Caco-2 (cell line): Measurements from ENCODE around the gene GTF2E1. TPM values are rescaled to one million over a fixed set of nuclear protein-coding genes. Genes with fewer than 3 reads are reported as not detected.

ENCODE experiments used
- BruUV-seq: library from RNA; stranded (reverse); fragments of 400-500 nt; replicated peaks from 2 replicates; lab custom pipeline; 2021; lab: Mats Ljungman, UMichigan
- CTCF ChIA-PET: fragments of 300-600 bp; sonication (Branson Sonifier 250); formaldehyde crosslinking; loops from one replicate; lab custom pipeline; 2022; ENCODE audit warnings: antibody characterized with exemption; lab: Charles Lee
- POLR2A ChIA-PET: fragments of 300-600 bp; sonication (Branson Sonifier 250); formaldehyde crosslinking; loops from one replicate; lab custom pipeline; 2022; ENCODE audit warnings: antibody characterized with exemption; lab: Charles Lee
- DNase-seq, 2 experiments: peaks; one replicate each; pipeline versions ENCODE4 v3.0.0 to v3.0.0-alpha.2; 2020 to 2022
- H3K27me3 ChIP-seq: replicated peaks from 2 replicates; pipeline ENCODE4 v1.6.0; 2011; ENCODE audit warnings: low read length; ENCODE audit not compliant: control insufficient read depth, insufficient read depth
- H3K36me3 ChIP-seq: 2 replicates; pipeline ENCODE4 v1.5.1; 2011; ENCODE audit warnings: low read length; ENCODE audit not compliant: control insufficient read depth, insufficient read depth
- H3K4me1 ChIP-seq: fragments of 250-450 bp; sonication (Bioruptor Pico); 2 replicates; pipeline ENCODE4 v1.5.1; 2020; ENCODE audit warnings: mild to moderate bottlenecking
- H3K4me3 ChIP-seq: 2 replicates; pipeline ENCODE4 v1.5.1; 2011; ENCODE audit warnings: low read depth, mild to moderate bottlenecking, control low read depth, low read length
- H3K9me3 ChIP-seq: fragments of 250-450 bp; sonication (Bioruptor Pico); 2 replicates; pipeline ENCODE4 v1.5.1; 2020; ENCODE audit warnings: mild to moderate bottlenecking, moderate library complexity
- H3K27ac Mint-ChIP-seq: one replicate; pipeline ENCODE4 v1.8.0; 2022; ENCODE audit warnings: mixed read lengths; ENCODE audit not compliant: unreplicated experiment
- H3K27me3 Mint-ChIP-seq: one replicate; pipeline ENCODE4 v1.8.0; 2022; ENCODE audit warnings: mixed read lengths; ENCODE audit not compliant: insufficient read depth, unreplicated experiment
- H3K36me3 Mint-ChIP-seq: one replicate; pipeline ENCODE4 v1.8.0; 2022; ENCODE audit warnings: mild to moderate bottlenecking, mixed read lengths; ENCODE audit not compliant: insufficient read depth, unreplicated experiment
- H3K4me1 Mint-ChIP-seq: one replicate; pipeline ENCODE4 v1.8.0; 2022; ENCODE audit warnings: low read depth, mixed read lengths; ENCODE audit not compliant: unreplicated experiment
- H3K4me3 Mint-ChIP-seq: one replicate; pipeline ENCODE4 v1.8.0; 2022; ENCODE audit warnings: mild to moderate bottlenecking, moderate library complexity, mixed read lengths; ENCODE audit not compliant: unreplicated experiment
- H3K9me3 Mint-ChIP-seq: one replicate; pipeline ENCODE4 v1.8.0; 2022; ENCODE audit warnings: mixed read lengths; ENCODE audit not compliant: unreplicated experiment
- intact Hi-C: fragments of 100-400 bp; cut with micrococcal nuclease; formaldehyde crosslinking; loops from one replicate; pipeline ENCODE4 v1.10.0; 2022; ENCODE audit not compliant: unreplicated experiment
- total RNA-seq: library from RNA; stranded (reverse); gene quantifications from 2 replicates; pipeline ENCODE4 v1.2.3, GENCODE V29; 2022
- TF ChIP-seq, protein P1 (sequence below), 2 experiments: fragments of 200-600 bp in 1 of 2; IDR thresholded peaks; 1 replicate in 1 of 2; 2 replicates in 1 of 2; pipeline versions ENCODE4 v1.5.1 to v1.8.0; 2011 to 2022; ENCODE audit warnings: antibody characterized with exemption in 1 of 2, control low read depth in 1 of 2, inconsistent platforms in 1 of 2, low read depth in 1 of 2, low read length in 1 of 2, mild to moderate bottlenecking in 1 of 2, moderate library complexity in 1 of 2; ENCODE audit not compliant: insufficient read depth in 1 of 2, severe bottlenecking in 1 of 2, unreplicated experiment in 1 of 2

GTF2E1 gene
- total RNA-seq, 1 experiment from 2014 or later: 30.6 TPM

DNA sequence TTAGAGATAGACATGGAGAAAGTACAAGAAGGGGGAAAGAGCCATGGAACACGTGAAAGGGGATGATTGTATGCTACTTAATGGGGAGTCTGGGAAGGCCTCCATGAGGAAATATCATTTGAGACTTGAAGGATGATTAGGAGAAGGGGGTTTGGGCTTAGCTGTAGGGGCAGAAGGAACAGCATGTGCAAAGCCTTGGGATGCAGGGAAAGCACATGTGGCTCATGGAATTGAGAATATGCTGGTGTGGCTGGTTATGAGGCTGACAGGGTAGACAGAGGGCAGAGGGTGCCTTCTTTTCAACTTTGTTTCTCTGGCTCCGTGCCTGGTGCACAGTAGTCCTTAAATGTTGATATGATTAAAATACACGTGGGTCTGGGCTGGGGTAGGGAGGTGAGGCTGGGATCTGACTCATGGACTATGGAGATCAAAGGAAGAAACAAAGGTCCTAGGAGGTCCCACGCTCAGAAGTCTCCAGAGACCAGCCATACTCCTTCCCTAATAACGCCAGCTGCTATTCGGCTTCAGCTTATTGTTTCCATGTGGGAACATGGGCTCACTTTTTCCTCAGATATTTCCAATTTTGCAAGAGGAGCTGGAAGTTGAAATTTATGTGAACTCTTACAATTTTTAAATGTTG is 1.1 kb downstream of the GTF2E1 start:
- no peaks in the 10 kb centered on the region for H3K27me3 ChIP-seq
- TF ChIP-seq, protein P1, sequence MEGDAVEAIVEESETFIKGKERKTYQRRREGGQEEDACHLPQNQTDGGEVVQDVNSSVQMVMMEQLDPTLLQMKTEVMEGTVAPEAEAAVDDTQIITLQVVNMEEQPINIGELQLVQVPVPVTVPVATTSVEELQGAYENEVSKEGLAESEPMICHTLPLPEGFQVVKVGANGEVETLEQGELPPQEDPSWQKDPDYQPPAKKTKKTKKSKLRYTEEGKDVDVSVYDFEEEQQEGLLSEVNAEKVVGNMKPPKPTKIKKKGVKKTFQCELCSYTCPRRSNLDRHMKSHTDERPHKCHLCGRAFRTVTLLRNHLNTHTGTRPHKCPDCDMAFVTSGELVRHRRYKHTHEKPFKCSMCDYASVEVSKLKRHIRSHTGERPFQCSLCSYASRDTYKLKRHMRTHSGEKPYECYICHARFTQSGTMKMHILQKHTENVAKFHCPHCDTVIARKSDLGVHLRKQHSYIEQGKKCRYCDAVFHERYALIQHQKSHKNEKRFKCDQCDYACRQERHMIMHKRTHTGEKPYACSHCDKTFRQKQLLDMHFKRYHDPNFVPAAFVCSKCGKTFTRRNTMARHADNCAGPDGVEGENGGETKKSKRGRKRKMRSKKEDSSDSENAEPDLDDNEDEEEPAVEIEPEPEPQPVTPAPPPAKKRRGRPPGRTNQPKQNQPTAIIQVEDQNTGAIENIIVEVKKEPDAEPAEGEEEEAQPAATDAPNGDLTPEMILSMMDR (IDR thresholded peaks at IDR 0.05; ENCODE audit: insufficient read depth in 1 of 2, low read depth in 1 of 2, low read length in 1 of 2, severe bottlenecking in 1 of 2, unreplicated experiment in 1 of 2): no peak
- peak overlapping the region; percentile 99 for H3K27ac Mint-ChIP-seq
- no TSS peak for BruUV-seq
- H3K4me3 ChIP-seq: peak overlapping the region; percentile 81
- peaks cover 12% of the 10 kb centered on the region for H3K36me3 Mint-ChIP-seq
- CTCF ChIA-PET: no interaction called here
- peak overlapping the region; percentile 88 for H3K4me3 Mint-ChIP-seq
- no peaks in the 10 kb centered on the region for H3K27me3 Mint-ChIP-seq
- H3K36me3 ChIP-seq: no peaks in the 10 kb centered on the region
- H3K9me3 Mint-ChIP-seq: no peaks in the 10 kb centered on the region
- no peak for DNase-seq
- peaks cover 24% of the 10 kb centered on the region for H3K4me1 Mint-ChIP-seq
- intact Hi-C loops: loop anchor here (2.0 to 5.0 kb wide), 3 partner anchors 54 to 183 kb away; partner anchors contain the start of gene NDUFB4
- H3K4me1 ChIP-seq: 0 out of 2 replicates have a peak, but pooled peaks cover 5% of the 10 kb centered on the region
- POLR2A ChIA-PET: no interaction called here
- H3K9me3 ChIP-seq: no peaks in the 10 kb centered on the region

DNA sequence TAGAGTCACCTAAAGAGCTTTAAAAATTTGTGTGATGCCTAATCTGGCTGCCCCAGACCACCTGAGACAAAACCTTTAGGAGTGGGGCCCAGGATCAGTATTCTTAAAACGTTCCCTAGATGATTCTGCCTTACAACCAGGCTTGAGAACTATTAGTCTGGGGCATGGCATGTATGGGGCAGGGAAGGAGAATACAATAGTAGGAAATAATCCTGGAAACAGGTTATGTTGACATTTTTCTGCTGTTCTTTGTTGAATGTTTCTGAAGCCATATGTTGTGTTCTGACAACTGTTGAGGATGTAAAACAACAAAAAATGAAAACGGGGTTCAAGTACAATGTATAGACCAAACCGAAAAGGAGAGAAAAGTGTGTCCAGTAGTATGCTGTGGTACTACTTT is 2.9 kb downstream of the GTF2E1 start:
- no peaks in the 10 kb centered on the region for H3K27me3 Mint-ChIP-seq
- ChIA-PET CTCF (no interaction called here), POLR2A (no interaction called here)
- H3K27ac Mint-ChIP-seq: no peak overlapping the region
- H3K9me3 Mint-ChIP-seq: no peaks in the 10 kb centered on the region
- H3K27me3 ChIP-seq: no peaks in the 10 kb centered on the region
- BruUV-seq: no TSS peak
- TF ChIP-seq, protein P1 (IDR thresholded peaks at IDR 0.05; ENCODE audit: insufficient read depth in 1 of 2, low read depth in 1 of 2, low read length in 1 of 2, severe bottlenecking in 1 of 2, unreplicated experiment in 1 of 2): no peak
- H3K36me3 ChIP-seq: no peaks in the 10 kb centered on the region
- no peaks in the 10 kb centered on the region for H3K9me3 ChIP-seq
- no peak overlapping the region for H3K4me3 Mint-ChIP-seq
- 0 out of 2 replicates have a peak, but pooled peaks cover 5% of the 10 kb centered on the region for H3K4me1 ChIP-seq
- DNase-seq: no peak
- H3K4me1 Mint-ChIP-seq: peaks cover 24% of the 10 kb centered on the region
- H3K36me3 Mint-ChIP-seq: peaks cover 12% of the 10 kb centered on the region
- intact Hi-C loops: no loop called here
- H3K4me3 ChIP-seq: no peak overlapping the region

DNA sequence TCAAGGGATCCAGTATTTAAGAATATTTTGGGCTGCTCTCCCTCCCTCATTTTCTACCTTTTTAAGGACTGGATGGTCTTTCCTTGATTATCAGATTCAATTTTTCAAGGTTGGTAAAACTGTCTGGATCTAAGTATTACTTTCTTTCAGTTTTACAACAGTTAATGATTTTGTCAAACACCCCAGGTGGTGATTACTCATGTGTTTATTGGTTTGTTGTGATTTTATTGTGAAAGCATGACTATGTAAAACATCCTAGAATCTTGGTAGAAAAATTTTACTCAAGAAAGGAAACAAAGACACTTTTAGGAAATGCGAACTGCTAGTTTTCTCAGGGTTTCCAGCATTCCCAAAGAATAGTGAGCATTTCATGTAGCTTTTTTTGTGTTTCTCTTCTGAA is 7.3 kb downstream of the GTF2E1 start:
- H3K4me3 Mint-ChIP-seq: no peak overlapping the region
- CTCF ChIA-PET: no interaction called here
- H3K27ac Mint-ChIP-seq: no peak overlapping the region
- no peaks in the 10 kb centered on the region for H3K27me3 ChIP-seq
- no peak overlapping the region for H3K4me3 ChIP-seq
- no peaks in the 10 kb centered on the region for H3K9me3 Mint-ChIP-seq
- H3K36me3 ChIP-seq: no peaks in the 10 kb centered on the region
- DNase-seq: no peak
- peaks cover 15% of the 10 kb centered on the region for H3K36me3 Mint-ChIP-seq
- no peaks in the 10 kb centered on the region for H3K9me3 ChIP-seq
- H3K4me1 ChIP-seq: no peaks in the 10 kb centered on the region
- POLR2A ChIA-PET: no interaction called here
- intact Hi-C loops: no loop called here
- no peaks in the 10 kb centered on the region for H3K27me3 Mint-ChIP-seq
- TF ChIP-seq, protein P1 (IDR thresholded peaks at IDR 0.05; ENCODE audit: insufficient read depth in 1 of 2, low read depth in 1 of 2, low read length in 1 of 2, severe bottlenecking in 1 of 2, unreplicated experiment in 1 of 2): no peak
- no TSS peak for BruUV-seq
- no peaks in the 10 kb centered on the region for H3K4me1 Mint-ChIP-seq
